ENCODE results near the gene OPRM1. TPM values are rescaled to one million over a fixed set of nuclear protein-coding genes. Genes with fewer than 3 reads are reported as not detected.
"Not testable (repeated sequence)": the region's sequence is repeated elsewhere in the genome, so short reads cannot be mapped to it uniquely, and the experiment has no call there.

The OPRM1 gene
- total RNA-seq, 4 donors from 2014 or later: 0.27 to 0.87 (median 0.40) TPM; not detected in 1

DNA sequence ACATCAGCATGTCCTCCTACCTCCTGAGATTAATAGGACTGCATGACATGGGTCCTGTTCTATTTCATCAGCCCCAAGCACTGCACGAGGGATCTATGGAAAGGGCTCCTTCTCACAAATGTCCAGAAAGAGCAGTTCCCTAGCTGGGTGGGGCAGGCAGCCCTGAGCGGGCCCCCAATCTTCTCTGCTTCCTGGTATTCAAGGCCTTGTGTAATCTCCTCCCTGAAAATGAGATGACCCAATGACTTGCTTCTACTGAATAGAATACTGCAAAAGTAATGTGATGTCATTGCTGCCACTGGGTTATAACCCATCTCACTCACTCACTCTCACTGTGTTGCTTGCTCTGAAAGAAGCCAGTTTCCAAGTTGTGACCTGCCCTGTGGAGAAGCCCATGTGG is 126.4 kb downstream of the OPRM1 start:
- Histone ChIP-seq H3K4me1 (peaks cover 0 to 13% (median 0%) of the 10 kb centered on the region in 3 donors), H3K36me3 (no peaks in the 10 kb centered on the region), H3K27me3 (no peaks in the 10 kb centered on the region), H3K4me3 (no peak overlapping the region), H3K9me3 (no peaks in the 10 kb centered on the region), H3K27ac (no peak overlapping the region)
- TF ChIP-seq POLR2AphosphoS5 (IDR thresholded peaks at IDR 0.05) (no peak), CTCF (IDR thresholded peaks at IDR 0.05) (no peak), EP300 (IDR thresholded peaks at IDR 0.05) (no peak), POLR2A (IDR thresholded peaks at IDR 0.05) (no peak)
- WGBS, 2 donors (ENCODE audit: low coverage in 1 of 2): 0 to 20% methylated on average over 1 of the region's 2 CpGs
- ATAC-seq: no peak

- no peaks in the 10 kb centered on the region for H3K27me3 ChIP-seq
- TF ChIP-seq EP300 (IDR thresholded peaks at IDR 0.05) (no peak), POLR2A (IDR thresholded peaks at IDR 0.05) (no peak), POLR2AphosphoS5 (IDR thresholded peaks at IDR 0.05) (no peak), CTCF (IDR thresholded peaks at IDR 0.05) (no peak)
- no peak overlapping the region for H3K4me3 ChIP-seq
- H3K9me3 ChIP-seq: no peaks in the 10 kb centered on the region
- no peak overlapping the region for H3K27ac ChIP-seq
- no peaks in the 10 kb centered on the region for H3K36me3 ChIP-seq
- peaks cover 0 to 13% (median 0%) of the 10 kb centered on the region in 3 donors for H3K4me1 ChIP-seq
- no peak for ATAC-seq
- 77 to 90% methylated on average over 4 to 9 of the region's 9 CpGs for WGBS, 2 donors (ENCODE audit: low coverage in 1 of 2)
Observed at GRCh38 chr6:154166140-154166539, 127.1 kb downstream of the OPRM1 start.

DNA sequence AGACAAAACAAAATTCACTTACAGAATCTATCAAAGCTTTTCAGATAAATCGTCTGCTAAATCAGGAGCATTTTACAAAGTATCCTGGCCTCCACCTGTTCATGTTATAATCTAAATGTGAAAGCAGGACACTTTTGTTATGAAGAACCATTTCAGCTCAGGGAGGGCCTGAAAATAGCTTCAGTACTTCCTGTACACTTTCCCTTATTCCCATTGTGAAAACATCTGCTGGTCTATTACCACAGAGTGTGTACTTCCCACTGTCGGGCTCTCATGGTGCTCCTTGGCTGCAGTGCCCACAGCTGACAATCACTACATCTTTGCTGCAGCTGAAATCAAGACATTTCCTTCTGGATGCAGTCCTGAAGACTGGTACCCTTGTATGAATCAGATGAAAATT is 128.1 kb downstream of the OPRM1 start:
- Histone ChIP-seq H3K4me1 (peaks cover 0 to 13% (median 0%) of the 10 kb centered on the region in 3 donors), H3K4me3 (no peak overlapping the region), H3K27me3 (no peaks in the 10 kb centered on the region), H3K9me3 (no peaks in the 10 kb centered on the region), H3K36me3 (no peaks in the 10 kb centered on the region), H3K27ac (no peak overlapping the region)
- TF ChIP-seq EP300 (IDR thresholded peaks at IDR 0.05) (no peak), POLR2AphosphoS5 (IDR thresholded peaks at IDR 0.05) (no peak), CTCF (IDR thresholded peaks at IDR 0.05) (no peak), POLR2A (IDR thresholded peaks at IDR 0.05) (no peak)
- 75 to 78% methylated on average over 1 to 2 of the region's 2 CpGs for WGBS, 2 donors (ENCODE audit: low coverage in 1 of 2)
- ATAC-seq: peak; percentile 45

DNA sequence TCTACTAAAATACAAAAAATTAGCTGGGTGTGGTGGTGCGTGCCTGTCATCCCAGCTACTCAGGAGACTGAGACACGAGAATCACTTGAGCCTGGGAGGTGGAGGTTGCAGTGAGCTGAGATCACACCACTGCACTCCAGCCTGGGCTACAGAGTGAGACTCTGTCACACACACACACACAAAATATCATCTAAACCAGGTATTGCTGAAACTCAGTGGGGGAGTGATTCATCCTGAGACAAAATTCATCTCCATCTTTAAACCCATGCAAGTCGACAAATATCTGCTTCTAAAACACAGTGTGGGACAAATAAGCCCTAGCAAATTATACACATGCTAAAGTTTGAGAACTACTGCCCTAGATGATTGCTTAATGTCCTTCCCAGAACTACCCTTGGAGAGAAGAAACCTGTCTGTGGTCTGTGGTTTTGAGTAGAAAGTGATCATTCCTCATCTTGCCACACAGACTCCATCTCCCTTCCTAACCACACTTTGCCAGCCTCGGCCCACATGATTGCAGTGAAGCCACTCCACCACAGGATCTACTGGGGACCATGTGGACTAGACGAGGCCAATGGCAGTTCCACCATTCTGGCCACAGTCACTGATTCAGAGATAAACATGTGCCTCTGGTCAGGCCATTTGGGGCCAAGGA is 130.3 kb downstream of the OPRM1 start:
- H3K27ac ChIP-seq: no peak overlapping the region
- no peak overlapping the region for H3K4me3 ChIP-seq
- ATAC-seq: no peak
- H3K27me3 ChIP-seq: no peaks in the 10 kb centered on the region
- peaks cover 0 to 5% (median 0%) of the 10 kb centered on the region in 3 donors for H3K4me1 ChIP-seq
- no peaks in the 10 kb centered on the region for H3K36me3 ChIP-seq
- H3K9me3 ChIP-seq: peaks cover 0 to 11% (median 0%) of the 10 kb centered on the region in 3 donors
- WGBS, 2 donors (ENCODE audit: low coverage in 1 of 2): 86 to 100% methylated on average over 3 of the region's 5 CpGs
- TF ChIP-seq EP300 (IDR thresholded peaks at IDR 0.05): no peak
- TF ChIP-seq POLR2AphosphoS5 (IDR thresholded peaks at IDR 0.05): no peak
- no peak for TF ChIP-seq CTCF (IDR thresholded peaks at IDR 0.05)
- no peak for TF ChIP-seq POLR2A (IDR thresholded peaks at IDR 0.05)

DNA sequence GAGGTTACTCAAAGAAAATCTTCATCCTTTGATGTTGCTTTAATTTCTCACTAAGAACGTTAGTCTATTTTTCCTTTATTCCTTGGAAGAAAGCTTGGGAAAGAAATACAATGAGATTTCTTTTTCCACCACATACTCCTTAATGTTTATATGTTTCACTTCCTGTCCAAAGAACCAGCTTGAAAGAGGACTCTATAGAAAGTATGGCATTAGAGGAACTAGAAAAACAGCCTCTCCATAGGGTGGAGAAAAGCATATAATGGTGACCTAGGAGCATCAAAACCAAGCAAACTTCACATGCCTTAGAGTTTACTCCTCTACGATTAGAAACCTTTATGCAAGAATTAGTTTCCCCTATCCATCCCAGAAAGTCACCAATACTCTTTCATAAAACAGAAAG is 131.1 kb downstream of the OPRM1 start:
- Histone ChIP-seq H3K9me3 (peaks cover 0 to 11% (median 0%) of the 10 kb centered on the region in 3 donors), H3K36me3 (no peaks in the 10 kb centered on the region), H3K27me3 (no peaks in the 10 kb centered on the region), H3K27ac (no peak overlapping the region), H3K4me1 (no peaks in the 10 kb centered on the region), H3K4me3 (no peak overlapping the region)
- WGBS, 2 donors (ENCODE audit: low coverage in 1 of 2): 67 to 68% methylated on average over 2 of the region's 2 CpGs
- ATAC-seq: no peak
- no peak for TF ChIP-seq POLR2A (IDR thresholded peaks at IDR 0.05)
- TF ChIP-seq POLR2AphosphoS5 (IDR thresholded peaks at IDR 0.05): no peak
- no peak for TF ChIP-seq CTCF (IDR thresholded peaks at IDR 0.05)
- no peak for TF ChIP-seq EP300 (IDR thresholded peaks at IDR 0.05)

GRCh38 chr6:154172393-154172792 is 133.4 kb downstream of the OPRM1 start:
- H3K4me1 ChIP-seq, H3K27me3 ChIP-seq, H3K4me3 ChIP-seq, H3K36me3 ChIP-seq, ATAC-seq, H3K27ac ChIP-seq: not testable (repeated sequence)
- WGBS, 2 donors (ENCODE audit: low coverage in 1 of 2): 100% methylated on average over 1 of the region's 5 CpGs; no CpG with 5 or more reads in 1 of the 2 donors
- peaks cover 0 to 25% (median 0%) of the 10 kb centered on the region in 3 donors for H3K9me3 ChIP-seq

Data from gastroesophageal sphincter (tissue), 4 donors.